Hematopoietic multipotent progenitor cell treated with erythropoietin and hydrocortisone succinate and interleukin-3 and kit ligand, for 17 days (in vitro differentiated cells): ENCODE results near the gene CRYAB.

Experiments
- DNase-seq: peaks from one replicate; pipeline ENCODE4 v3.0.0-alpha.2; 2015; ENCODE audit warnings: low spot score

Gene CRYAB

GRCh38 chr11:111911563-111912401, at the start of gene CRYAB:
CRYAB (minus strand) TSS chr11:111911770; CDS start chr11:111911724, 46 bp downstream.
- no peak for DNase-seq

- DNase-seq = no peak
Observed at GRCh38 chr11:111960916-111961315, 49.3 kb upstream of the CRYAB start.

- DNase-seq = no peak
Observed at GRCh38 chr11:111957663-111958444, 46.3 kb upstream of the CRYAB start.

- DNase-seq = no peak
Observed at GRCh38 chr11:111954154-111954553, 42.6 kb upstream of the CRYAB start.

GRCh38 chr11:111951565-111951964, 40.0 kb upstream of the CRYAB start:
- DNase-seq = no peak

GRCh38 chr11:111949519-111950426, 38.2 kb upstream of the CRYAB start:
- no peak for DNase-seq

GRCh38 chr11:111947143-111947542, 35.6 kb upstream of the CRYAB start:
- no peak for DNase-seq

- no peak for DNase-seq
Observed at GRCh38 chr11:111946499-111946898, 34.9 kb upstream of the CRYAB start.

- no peak for DNase-seq
Observed at GRCh38 chr11:111945198-111945597, 33.6 kb upstream of the CRYAB start.

GRCh38 chr11:111944651-111945051, 33.1 kb upstream of the CRYAB start:
- DNase-seq = no peak

- DNase-seq = no peak
Observed at GRCh38 chr11:111944139-111944538, 32.6 kb upstream of the CRYAB start.

GRCh38 chr11:111942829-111943228, 31.3 kb upstream of the CRYAB start:
- DNase-seq = no peak

- DNase-seq = no peak
Observed at GRCh38 chr11:111941963-111942362, 30.4 kb upstream of the CRYAB start.

- DNase-seq = no peak
Observed at GRCh38 chr11:111939836-111940604, 28.4 kb upstream of the CRYAB start.

GRCh38 chr11:111938687-111939160, 27.2 kb upstream of the CRYAB start:
- DNase-seq = no peak

- no peak for DNase-seq
Observed at GRCh38 chr11:111937844-111938243, 26.3 kb upstream of the CRYAB start.

GRCh38 chr11:111937461-111937769, 25.8 kb upstream of the CRYAB start:
- no peak for DNase-seq

- no peak for DNase-seq
Observed at GRCh38 chr11:111936040-111936540, 24.5 kb upstream of the CRYAB start.

GRCh38 chr11:111935317-111936039, 23.9 kb upstream of the CRYAB start:
- no peak for DNase-seq

GRCh38 chr11:111934306-111934705, 22.7 kb upstream of the CRYAB start:
- no peak for DNase-seq

GRCh38 chr11:111933872-111934271, 22.3 kb upstream of the CRYAB start:
- DNase-seq = no peak
